H9 (cell line): ENCODE data around the gene BTN1A1. TPM values are rescaled to one million over a fixed set of nuclear protein-coding genes. Genes with fewer than 3 reads are reported as not detected.

Experiments
- DNase-seq: peaks from one replicate; pipeline ENCODE4 v3.0.0-alpha.2; 2017
- H2AFZ ChIP-seq: one replicate; pipeline ENCODE4 v1.6.1; 2013; ENCODE audit warnings: mild to moderate bottlenecking, low read length, control low read depth, moderate library complexity
- H2AK5ac ChIP-seq: 2 replicates; pipeline ENCODE4 v1.6.1; 2013; ENCODE audit warnings: low read length, control low read depth, mixed read lengths; ENCODE audit not compliant: insufficient read length
- H2BK120ac ChIP-seq: one replicate; pipeline ENCODE4 v1.6.1; 2013; ENCODE audit warnings: low read depth, mild to moderate bottlenecking, low read length, control low read depth, inconsistent platforms; ENCODE audit not compliant: poor library complexity, severe bottlenecking
- H2BK12ac ChIP-seq: 2 replicates; pipeline ENCODE4 v1.6.1; 2013; ENCODE audit warnings: low read length, control low read depth, mixed read lengths, low read depth; ENCODE audit not compliant: insufficient read length
- H2BK15ac ChIP-seq: 2 replicates; pipeline ENCODE4 v1.6.1; 2013; ENCODE audit warnings: low read depth, low read length, control low read depth
- H2BK20ac ChIP-seq: one replicate; pipeline ENCODE4 v1.6.1; 2013; ENCODE audit warnings: low read depth, mild to moderate bottlenecking, low read length, control low read depth, inconsistent platforms; ENCODE audit not compliant: poor library complexity, severe bottlenecking
- H2BK5ac ChIP-seq: 2 replicates; pipeline ENCODE4 v1.6.1; 2013; ENCODE audit warnings: low read length, control low read depth, mixed read lengths; ENCODE audit not compliant: insufficient read length
- H3K14ac ChIP-seq: 2 replicates; pipeline ENCODE4 v1.6.1; 2013; ENCODE audit warnings: low read length, control low read depth; ENCODE audit not compliant: insufficient read depth
- H3K18ac ChIP-seq: 2 replicates; pipeline ENCODE4 v1.6.1; 2013; ENCODE audit warnings: low read depth, mild to moderate bottlenecking, mixed read lengths, low read length, control low read depth; ENCODE audit not compliant: insufficient read length
- H3K23ac ChIP-seq: 2 replicates; pipeline ENCODE4 v1.6.1; 2013; ENCODE audit warnings: low read length, control low read depth, mixed read lengths, low read depth; ENCODE audit not compliant: insufficient read length
- H3K23me2 ChIP-seq: 2 replicates; pipeline ENCODE4 v1.6.1; 2013; ENCODE audit warnings: low read depth, mild to moderate bottlenecking, mixed read lengths, low read length, control low read depth; ENCODE audit not compliant: insufficient read length, poor library complexity, severe bottlenecking
- H3K27ac ChIP-seq: 2 replicates; pipeline ENCODE4 v1.5.1; 2013; ENCODE audit warnings: low read length, control low read depth, mixed read lengths, low read depth; ENCODE audit not compliant: insufficient read length
- H3K27me3 ChIP-seq: 2 replicates; pipeline ENCODE4 v1.6.1; 2013; ENCODE audit warnings: low read length, control low read depth, inconsistent platforms; ENCODE audit not compliant: insufficient read depth
- H3K4ac ChIP-seq: 2 replicates; pipeline ENCODE4 v1.6.1; 2013; ENCODE audit warnings: low read depth, mild to moderate bottlenecking, control low read depth, inconsistent platforms, low read length, moderate library complexity
- H3K4me1 ChIP-seq: 2 replicates; pipeline ENCODE4 v1.6.1; 2013; ENCODE audit warnings: low read length, control low read depth, inconsistent platforms; ENCODE audit not compliant: insufficient read depth
- H3K4me2 ChIP-seq: 2 replicates; pipeline ENCODE4 v1.6.1; 2013; ENCODE audit warnings: low read length, control low read depth, mixed read lengths; ENCODE audit not compliant: insufficient read length, insufficient read depth
- H3K56ac ChIP-seq: 2 replicates; pipeline ENCODE4 v1.6.1; 2013; ENCODE audit warnings: low read depth, mild to moderate bottlenecking, mixed read lengths, low read length, control low read depth; ENCODE audit not compliant: insufficient read length
- H3K79me1 ChIP-seq: 2 replicates; pipeline ENCODE4 v1.6.1; 2013; ENCODE audit warnings: low read depth, mild to moderate bottlenecking, moderate library complexity, low read length, control low read depth, inconsistent platforms; ENCODE audit not compliant: insufficient read depth, poor library complexity, severe bottlenecking
- H3K79me2 ChIP-seq: 2 replicates; pipeline ENCODE4 v1.6.1; 2013; ENCODE audit warnings: low read length, control low read depth, inconsistent platforms; ENCODE audit not compliant: insufficient read depth
- H3K9ac ChIP-seq: 2 replicates; pipeline ENCODE4 v1.6.1; 2013; ENCODE audit warnings: low read length, control low read depth, mixed read lengths; ENCODE audit not compliant: insufficient read length; ENCODE audit errors: extremely low read depth
- H3K9me3 ChIP-seq: one replicate; pipeline ENCODE4 v1.6.1; 2013; ENCODE audit warnings: low read depth, low read length, inconsistent platforms; ENCODE audit not compliant: control insufficient read depth
- H3T11ph ChIP-seq: one replicate; pipeline ENCODE4 v1.6.1; 2013; ENCODE audit warnings: mild to moderate bottlenecking, low read length, control low read depth, inconsistent platforms
- H4K20me1 ChIP-seq: one replicate; pipeline ENCODE4 v1.6.1; 2013; ENCODE audit not compliant: control insufficient read depth, insufficient read length, insufficient read depth
- H4K5ac ChIP-seq: 2 replicates; pipeline ENCODE4 v1.6.1; 2013; ENCODE audit warnings: low read depth, mild to moderate bottlenecking, mixed read lengths, low read length, control low read depth; ENCODE audit not compliant: insufficient read length
- H4K8ac ChIP-seq: replicated peaks from 2 replicates; pipeline ENCODE4 v1.6.1; 2013; ENCODE audit warnings: low read length, control low read depth, mixed read lengths, low read depth; ENCODE audit not compliant: insufficient read length
- H4K91ac ChIP-seq: 2 replicates; pipeline ENCODE4 v1.6.1; 2013; ENCODE audit warnings: low read depth, mild to moderate bottlenecking, moderate library complexity, mixed read lengths, low read length, control low read depth; ENCODE audit not compliant: insufficient read length
- H3K27ac Mint-ChIP-seq, 3 experiments: 2 replicates in 2 of 3; 3 replicates in 1 of 3; pipeline ENCODE4 v1.8.0; 2020 to 2021; ENCODE audit warnings: mixed read lengths in 3 of 3, mild to moderate bottlenecking in 1 of 3, moderate library complexity in 1 of 3
- H3K27me3 Mint-ChIP-seq: 2 replicates; pipeline ENCODE4 v1.8.0; 2021; ENCODE audit warnings: low read depth, mild to moderate bottlenecking, moderate library complexity, mixed read lengths
- H3K36me3 Mint-ChIP-seq, 3 experiments: 2 replicates in 2 of 3; 3 replicates in 1 of 3; pipeline ENCODE4 v1.8.0; 2020 to 2021; ENCODE audit warnings: low read depth in 3 of 3, mixed read lengths in 3 of 3; ENCODE audit not compliant: insufficient read depth in 1 of 3
- H3K4me1 Mint-ChIP-seq, 2 experiments: 2 replicates each; pipeline ENCODE4 v1.8.0; 2020; ENCODE audit warnings: mixed read lengths in 2 of 2
- H3K4me3 Mint-ChIP-seq, 2 experiments: 2 replicates in 1 of 2; 3 replicates in 1 of 2; pipeline ENCODE4 v1.8.0; 2020 to 2021; ENCODE audit warnings: mild to moderate bottlenecking in 2 of 2, mixed read lengths in 2 of 2, moderate library complexity in 1 of 2
- H3K9me3 Mint-ChIP-seq, 2 experiments: 2 replicates in 1 of 2; 3 replicates in 1 of 2; pipeline ENCODE4 v1.8.0; 2020; ENCODE audit warnings: mild to moderate bottlenecking in 2 of 2, mixed read lengths in 2 of 2, moderate library complexity in 1 of 2
- WGBS: extraction: QIAGEN DNeasy Blood & Tissue Kit; methylation state at CpG from one replicate; pipeline ENCODE4 v1.1.7; 2013; ENCODE audit warnings: missing lambda C conversion rate, low lambda C conversion rate, mixed read lengths; ENCODE audit not compliant: insufficient read length; ENCODE audit errors: extremely low coverage; 5-methylcytosine and 5-hydroxymethylcytosine counted together
- total RNA-seq: library from RNA; stranded (reverse); gene quantifications from 2 replicates; pipeline ENCODE4 v1.2.1, GENCODE V29; 2021
- TF ChIP-seq, protein P1 (sequence below): fragments of 200-600 bp; sonication (generic); conservative IDR thresholded peaks from 3 replicates; pipeline ENCODE4 v1.8.0; 2021; ENCODE audit warnings: antibody characterized with exemption, mild to moderate bottlenecking

BTN1A1 gene
- total RNA-seq, 1 experiment from 2014 or later, result 0.15 TPM

DNA sequence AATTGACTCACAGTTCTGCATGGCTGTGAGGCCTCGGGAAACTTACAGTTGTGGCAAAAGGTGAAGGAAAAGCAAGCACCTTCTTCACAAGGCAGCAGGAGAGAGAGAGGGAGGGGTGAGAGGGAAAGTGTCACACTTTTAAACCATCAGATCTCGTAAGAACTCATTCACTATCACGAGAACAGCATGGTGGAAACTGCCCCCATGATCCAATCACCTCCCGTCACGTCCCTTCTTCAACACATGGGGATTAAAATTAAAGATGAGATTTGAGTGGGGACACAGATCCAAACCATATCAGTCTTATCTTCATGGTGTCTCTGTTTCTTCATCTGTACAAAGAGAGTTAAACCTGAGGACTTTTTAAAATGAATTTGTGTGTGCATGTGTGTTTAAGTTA lies 13.7 kb upstream of the BTN1A1 start:
- no CpG with 5 or more reads among the region's 5 CpGs for WGBS
- Histone ChIP-seq H2BK20ac (no peak overlapping the region), H4K8ac (no peak overlapping the region), H3K4me1 (no peaks in the 10 kb centered on the region), H3K27me3 (no peaks in the 10 kb centered on the region), H3K4me2 (no peak overlapping the region), H3K79me1 (no peaks in the 10 kb centered on the region), H4K20me1 (no peaks in the 10 kb centered on the region), H4K91ac (no peak overlapping the region), H3K23ac (no peak overlapping the region), H2BK5ac (no peak overlapping the region), H2AFZ (no peak overlapping the region), H3K18ac (no peak overlapping the region), H3K9me3 (no peaks in the 10 kb centered on the region), H3K27ac (no peak overlapping the region), H2BK12ac (no peak overlapping the region), H2BK120ac (no peak overlapping the region), H3T11ph (no peak overlapping the region), H3K14ac (no peak overlapping the region), H4K5ac (no peak overlapping the region), H3K23me2 (no peaks in the 10 kb centered on the region), H3K79me2 (no peaks in the 10 kb centered on the region), H3K9ac (no peak overlapping the region), H3K4ac (no peak overlapping the region), H2AK5ac (no peak overlapping the region), H2BK15ac (no peak overlapping the region), H3K56ac (no peak overlapping the region)
- TF ChIP-seq, protein P1, sequence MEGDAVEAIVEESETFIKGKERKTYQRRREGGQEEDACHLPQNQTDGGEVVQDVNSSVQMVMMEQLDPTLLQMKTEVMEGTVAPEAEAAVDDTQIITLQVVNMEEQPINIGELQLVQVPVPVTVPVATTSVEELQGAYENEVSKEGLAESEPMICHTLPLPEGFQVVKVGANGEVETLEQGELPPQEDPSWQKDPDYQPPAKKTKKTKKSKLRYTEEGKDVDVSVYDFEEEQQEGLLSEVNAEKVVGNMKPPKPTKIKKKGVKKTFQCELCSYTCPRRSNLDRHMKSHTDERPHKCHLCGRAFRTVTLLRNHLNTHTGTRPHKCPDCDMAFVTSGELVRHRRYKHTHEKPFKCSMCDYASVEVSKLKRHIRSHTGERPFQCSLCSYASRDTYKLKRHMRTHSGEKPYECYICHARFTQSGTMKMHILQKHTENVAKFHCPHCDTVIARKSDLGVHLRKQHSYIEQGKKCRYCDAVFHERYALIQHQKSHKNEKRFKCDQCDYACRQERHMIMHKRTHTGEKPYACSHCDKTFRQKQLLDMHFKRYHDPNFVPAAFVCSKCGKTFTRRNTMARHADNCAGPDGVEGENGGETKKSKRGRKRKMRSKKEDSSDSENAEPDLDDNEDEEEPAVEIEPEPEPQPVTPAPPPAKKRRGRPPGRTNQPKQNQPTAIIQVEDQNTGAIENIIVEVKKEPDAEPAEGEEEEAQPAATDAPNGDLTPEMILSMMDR, result no peak
- no peak for DNase-seq
- Mint-ChIP-seq H3K27ac (no peak overlapping the region), H3K4me1 (no peaks in the 10 kb centered on the region), H3K36me3 (no peaks in the 10 kb centered on the region; a peak in 1 of 7 replicates), H3K9me3 (peaks cover 0 to 4% of the 10 kb centered on the region in 2 experiments; a peak in 2 of 5 replicates), H3K27me3 (no peaks in the 10 kb centered on the region), H3K4me3 (no peak overlapping the region)
